SK-N-MC (cell line): ENCODE results near the gene EPX.

Source experiments
- DNase-seq: peaks from one replicate; pipeline ENCODE4 v3.0.0-alpha.2; 2011; ENCODE audit warnings: low read depth, low spot score
- H3K27ac ChIP-seq: fragments of 200-600 bp; sonication (generic); 2 replicates; pipeline ENCODE4 v1.5.1; 2016; ENCODE audit warnings: mixed run types
- H3K36me3 ChIP-seq: fragments of 200-600 bp; sonication (generic); 2 replicates; pipeline ENCODE4 v1.6.1; 2017; ENCODE audit warnings: antibody characterized with exemption, low read length, mixed read lengths; ENCODE audit not compliant: insufficient read depth
- H3K4me3 ChIP-seq: fragments of 200-600 bp; sonication (generic); 2 replicates; pipeline ENCODE4 v1.5.1; 2016
- H3K9ac ChIP-seq: fragments of 200-600 bp; sonication (generic); 2 replicates; pipeline ENCODE4 v1.8.0; 2017; ENCODE audit warnings: mixed run types, mixed read lengths; ENCODE audit not compliant: insufficient read length
- H3K9me3 ChIP-seq: fragments of 200-600 bp; sonication (generic); 2 replicates; pipeline ENCODE4 v1.6.1; 2017; ENCODE audit warnings: low read depth, mild to moderate bottlenecking, antibody characterized with exemption, low read length, moderate library complexity, mixed read lengths
- EZH2 ChIP-seq: fragments of 200-600 bp; sonication (generic); IDR thresholded peaks from one replicate; pipeline ENCODE4 v1.6.1; 2017; ENCODE audit warnings: antibody characterized with exemption
- FOXP2 ChIP-seq: optimal IDR thresholded peaks from 2 replicates; pipeline ENCODE3; 2011; ENCODE audit warnings: mild to moderate bottlenecking, moderate library complexity; ENCODE audit not compliant: insufficient read depth; ENCODE audit errors: extremely low read length, control extremely low read depth
- POLR2AphosphoS5 ChIP-seq: IDR thresholded peaks from 2 replicates; pipeline ENCODE4 v1.6.1; 2012; ENCODE audit warnings: mild to moderate bottlenecking, low read depth, low read length, borderline replicate concordance

The EPX gene

GRCh38 chr17:58156839-58157803, 35.4 kb upstream of the EPX start:
- no peak for TF ChIP-seq POLR2AphosphoS5
- no peak for TF ChIP-seq EZH2
- TF ChIP-seq FOXP2, result no peak
- Histone ChIP-seq H3K27ac (no peak overlapping the region), H3K36me3 (no peaks in the 10 kb centered on the region), H3K9me3 (no peaks in the 10 kb centered on the region), H3K9ac (no peak overlapping the region), H3K4me3 (no peak overlapping the region)
- DNase-seq, result no peak

- no peaks in the 10 kb centered on the region for H3K36me3 ChIP-seq
- no peaks in the 10 kb centered on the region for H3K9me3 ChIP-seq
- H3K9ac ChIP-seq, result no peak overlapping the region
- no peak for DNase-seq
- no peak overlapping the region for H3K27ac ChIP-seq
- TF ChIP-seq POLR2AphosphoS5, result no peak
- TF ChIP-seq FOXP2, result no peak
- no peak for TF ChIP-seq EZH2
- H3K4me3 ChIP-seq, result no peak overlapping the region
Measured at GRCh38 chr17:58158181-58158580, 34.3 kb upstream of the EPX start.

- H3K9me3 ChIP-seq, result no peaks in the 10 kb centered on the region
- no peak for TF ChIP-seq POLR2AphosphoS5
- TF ChIP-seq EZH2, result no peak
- no peak overlapping the region for H3K4me3 ChIP-seq
- H3K27ac ChIP-seq, result no peak overlapping the region
- H3K36me3 ChIP-seq, result no peaks in the 10 kb centered on the region
- H3K9ac ChIP-seq, result no peak overlapping the region
- no peak for DNase-seq
Measured at GRCh38 chr17:58161566-58161965, 31.0 kb upstream of the EPX start.

GRCh38 chr17:58165981-58166380, 26.5 kb upstream of the EPX start:
- Histone ChIP-seq H3K9me3 (no peaks in the 10 kb centered on the region), H3K27ac (no peak overlapping the region), H3K4me3 (no peak overlapping the region), H3K36me3 (no peaks in the 10 kb centered on the region), H3K9ac (no peak overlapping the region)
- no peak for DNase-seq
- TF ChIP-seq EZH2 (no peak), POLR2AphosphoS5 (no peak), FOXP2 (no peak)

- H3K27ac ChIP-seq, result no peak within 1 kb of the TSS
- TF ChIP-seq POLR2AphosphoS5 (no peak), FOXP2 (no peak), EZH2 (no peak)
- DNase-seq, result no peak
Measured at GRCh38 chr17:58166682-58167081, 25.8 kb upstream of the EPX start, which contains the start of gene OR4D2. TSS of gene OR4D2 (plus strand) at chr17:58166982. CDS start at chr17:58169656, 2,674 bp downstream.

GRCh38 chr17:58170622-58171021, 21.9 kb upstream of the EPX start:
- Histone ChIP-seq H3K4me3 (no peak overlapping the region), H3K36me3 (no peaks in the 10 kb centered on the region), H3K9ac (no peak overlapping the region), H3K9me3 (no peaks in the 10 kb centered on the region), H3K27ac (no peak overlapping the region)
- TF ChIP-seq POLR2AphosphoS5 (no peak), EZH2 (no peak), FOXP2 (no peak)
- no peak for DNase-seq

More at GRCh38 chr17:58166682-58167081, 25.8 kb upstream of the EPX start, which contains the start of gene OR4D2:
- H3K36me3 ChIP-seq, result no peaks in the 10 kb centered on the region
- H3K4me3 ChIP-seq, result no peak within 1 kb of the TSS
- H3K9ac ChIP-seq, result no peak within 1 kb of the TSS
- no peaks in the 10 kb centered on the region for H3K9me3 ChIP-seq

GRCh38 chr17:58172369-58173071, 20.0 kb upstream of the EPX start:
- TF ChIP-seq EZH2 (no peak), POLR2AphosphoS5 (no peak), FOXP2 (no peak)
- Histone ChIP-seq H3K9ac (no peak overlapping the region), H3K27ac (no peak overlapping the region), H3K36me3 (no peaks in the 10 kb centered on the region), H3K4me3 (no peak overlapping the region), H3K9me3 (no peaks in the 10 kb centered on the region)
- DNase-seq, result peak; percentile 1

- no peak for TF ChIP-seq FOXP2
- no peak for TF ChIP-seq POLR2AphosphoS5
- TF ChIP-seq EZH2, result no peak
- Histone ChIP-seq H3K36me3 (no peaks in the 10 kb centered on the region), H3K9me3 (no peaks in the 10 kb centered on the region), H3K9ac (no peak overlapping the region), H3K27ac (no peak overlapping the region), H3K4me3 (no peak overlapping the region)
- no peak for DNase-seq
Measured at GRCh38 chr17:58174871-58175270, 17.7 kb upstream of the EPX start.
